K562 (cell line): ENCODE data around the gene KRTAP2-2. TPM values are rescaled to one million over a fixed set of nuclear protein-coding genes. Genes with fewer than 3 reads are reported as not detected.

ENCODE experiments used
- EP400 ChIP-seq: fragments of 450-650 bp; IDR thresholded peaks from 2 replicates; pipeline ENCODE4 v1.6.1; 2017; ENCODE audit warnings: antibody characterized with exemption, mild to moderate bottlenecking, moderate library complexity
- HNRNPUL1 ChIP-seq: fragments of 200-400 bp; formaldehyde crosslinking; IDR thresholded peaks from 2 replicates; pipeline ENCODE4 v1.6.1; 2017; ENCODE audit warnings: low read length
- JUN ChIP-seq, 2 experiments: sonication (generic) in 1 of 2; formaldehyde crosslinking in 1 of 2; IDR thresholded peaks; 2 replicates each; pipeline versions ENCODE4 v1.6.1 to v1.8.0; 2012 to 2022; ENCODE audit warnings: borderline replicate concordance in 2 of 2, mild to moderate bottlenecking in 2 of 2, improper control_type of control experiment in 1 of 2, low read depth in 1 of 2, low read length in 1 of 2, missing genetic modification reagents in 1 of 2
- MCM3 ChIP-seq: fragments of 450-650 bp; IDR thresholded peaks from 2 replicates; pipeline ENCODE4 v1.6.1; 2016
- NCOA2 ChIP-seq, 2 experiments: fragments of 450-650 bp; IDR thresholded peaks; 2 replicates each; pipeline ENCODE4 v1.6.1; 2018; ENCODE audit warnings: mild to moderate bottlenecking in 2 of 2, moderate library complexity in 1 of 2; ENCODE audit not compliant: partially characterized antibody in 2 of 2
- PHF8 ChIP-seq: fragments of 200-600 bp; sonication (generic); IDR thresholded peaks from 2 replicates; pipeline ENCODE4 v1.6.1; 2012; ENCODE audit warnings: mixed run types, mild to moderate bottlenecking, inconsistent platforms, low read length, moderate library complexity, borderline replicate concordance
- RBM14 ChIP-seq: fragments of 200-400 bp; formaldehyde crosslinking; IDR thresholded peaks from 2 replicates; pipeline ENCODE4 v1.6.1; 2018; ENCODE audit warnings: low read depth, mild to moderate bottlenecking, low read length, moderate library complexity, borderline replicate concordance; ENCODE audit not compliant: insufficient read depth
- SMAD4 ChIP-seq: fragments of 250-450 bp; sonication (Bioruptor Pico); conservative IDR thresholded peaks from 2 replicates; pipeline ENCODE4 v1.8.0; 2021; ENCODE audit warnings: inconsistent platforms, mild to moderate bottlenecking, moderate library complexity
- USF1 ChIP-seq: sonication (generic); formaldehyde crosslinking; IDR thresholded peaks from 2 replicates; pipeline ENCODE4 v1.9.0; 2022; ENCODE audit warnings: mild to moderate bottlenecking, missing genetic modification reagents
- ZNF436 ChIP-seq: fragments of 250-450, 450-650 bp; sonication (Bioruptor Pico); formaldehyde crosslinking; IDR thresholded peaks from 2 replicates; pipeline ENCODE4 v1.7.0; 2020; ENCODE audit warnings: mild to moderate bottlenecking
- polyA plus RNA-seq, 8 experiments: library from polyadenylated mRNA; depleted of rRNA in 4 of 8; stranded (reverse) in 5 of 8; unstranded in 3 of 8; fragments of >200 nt; fragmentation: Nextera tagmentation in 2 of 8; fragmentation: Illumina TruSeq in 1 of 8; extraction: Ambion mirVana in 2 of 8; extraction: Trizol in 1 of 8; gene quantifications; 2 replicates each; pipeline versions ENCODE4 v1.2.1 to v1.2.3, GENCODE V29; 2011 to 2014; ENCODE audit warnings: inconsistent platforms in 1 of 8, missing spikeins in 1 of 8
- total RNA-seq, 7 experiments: library from RNA; depleted of rRNA in 6 of 7; stranded (reverse); fragments of >200 nt in 6 of 7; fragmentation: Illumina TruSeq in 2 of 7; extraction: Trizol in 2 of 7; gene quantifications; 2 replicates each; pipeline versions ENCODE4 v1.2.1 to v1.2.3, GENCODE V29; 2011 to 2021; ENCODE audit warnings: low replicate concordance in 1 of 7
- TF ChIP-seq, protein P1 (sequence below): fragments of 250-450 bp; sonication (Bioruptor Pico); IDR thresholded peaks from 2 replicates; pipeline ENCODE4 v1.5.0; 2021; ENCODE audit warnings: mild to moderate bottlenecking, borderline replicate concordance
- TF ChIP-seq, protein P2 (sequence below): fragments of 450-650 bp; IDR thresholded peaks from 2 replicates; pipeline ENCODE4 v1.6.1; 2014; ENCODE audit warnings: low read depth, mild to moderate bottlenecking, moderate library complexity, borderline replicate concordance
- TF ChIP-seq, protein P3 (sequence below): fragments of 450-650 bp; IDR thresholded peaks from 2 replicates; pipeline ENCODE4 v1.6.1; 2016; ENCODE audit warnings: low read depth

KRTAP2-2 gene
- total and polyA plus RNA-seq, 9 of the 15 experiments (the other 6 are each of a cell fraction or from before 2014, with no cell fraction given) = not detected

- TF ChIP-seq, protein P1, sequence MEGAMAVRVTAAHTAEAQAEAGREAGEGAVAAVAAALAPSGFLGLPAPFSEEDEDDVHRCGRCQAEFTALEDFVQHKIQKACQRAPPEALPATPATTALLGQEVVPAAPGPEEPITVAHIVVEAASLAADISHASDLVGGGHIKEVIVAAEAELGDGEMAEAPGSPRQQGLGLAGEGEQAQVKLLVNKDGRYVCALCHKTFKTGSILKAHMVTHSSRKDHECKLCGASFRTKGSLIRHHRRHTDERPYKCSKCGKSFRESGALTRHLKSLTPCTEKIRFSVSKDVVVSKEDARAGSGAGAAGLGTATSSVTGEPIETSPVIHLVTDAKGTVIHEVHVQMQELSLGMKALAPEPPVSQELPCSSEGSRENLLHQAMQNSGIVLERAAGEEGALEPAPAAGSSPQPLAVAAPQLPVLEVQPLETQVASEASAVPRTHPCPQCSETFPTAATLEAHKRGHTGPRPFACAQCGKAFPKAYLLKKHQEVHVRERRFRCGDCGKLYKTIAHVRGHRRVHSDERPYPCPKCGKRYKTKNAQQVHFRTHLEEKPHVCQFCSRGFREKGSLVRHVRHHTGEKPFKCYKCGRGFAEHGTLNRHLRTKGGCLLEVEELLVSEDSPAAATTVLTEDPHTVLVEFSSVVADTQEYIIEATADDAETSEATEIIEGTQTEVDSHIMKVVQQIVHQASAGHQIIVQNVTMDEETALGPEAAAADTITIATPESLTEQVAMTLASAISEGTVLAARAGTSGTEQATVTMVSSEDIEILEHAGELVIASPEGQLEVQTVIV (CRISPR knock-in tag) = no peak
- no peak for TF ChIP-seq NCOA2 (IDR thresholded peaks at IDR 0.05; ENCODE audit: partially characterized antibody in 2 of 2)
- no peak for TF ChIP-seq PHF8
- TF ChIP-seq, protein P2, sequence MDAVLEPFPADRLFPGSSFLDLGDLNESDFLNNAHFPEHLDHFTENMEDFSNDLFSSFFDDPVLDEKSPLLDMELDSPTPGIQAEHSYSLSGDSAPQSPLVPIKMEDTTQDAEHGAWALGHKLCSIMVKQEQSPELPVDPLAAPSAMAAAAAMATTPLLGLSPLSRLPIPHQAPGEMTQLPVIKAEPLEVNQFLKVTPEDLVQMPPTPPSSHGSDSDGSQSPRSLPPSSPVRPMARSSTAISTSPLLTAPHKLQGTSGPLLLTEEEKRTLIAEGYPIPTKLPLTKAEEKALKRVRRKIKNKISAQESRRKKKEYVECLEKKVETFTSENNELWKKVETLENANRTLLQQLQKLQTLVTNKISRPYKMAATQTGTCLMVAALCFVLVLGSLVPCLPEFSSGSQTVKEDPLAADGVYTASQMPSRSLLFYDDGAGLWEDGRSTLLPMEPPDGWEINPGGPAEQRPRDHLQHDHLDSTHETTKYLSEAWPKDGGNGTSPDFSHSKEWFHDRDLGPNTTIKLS = no peak
- TF ChIP-seq USF1 (CRISPR knock-in tag) = no peak
- TF ChIP-seq MCM3 = no peak
- no peak for TF ChIP-seq HNRNPUL1
- no peak for TF ChIP-seq RBM14
- peak; percentile 49; the same call in 1 of the 2 replicates for TF ChIP-seq EP400
- peak; percentile 91 for TF ChIP-seq JUN (IDR thresholded peaks at IDR 0.05; ENCODE audit: borderline replicate concordance, low read depth, low read length)
- TF ChIP-seq JUN (CRISPR knock-in tag; IDR thresholded peaks at IDR 0.05; ENCODE audit: borderline replicate concordance) = no peak
- TF ChIP-seq, protein P3, sequence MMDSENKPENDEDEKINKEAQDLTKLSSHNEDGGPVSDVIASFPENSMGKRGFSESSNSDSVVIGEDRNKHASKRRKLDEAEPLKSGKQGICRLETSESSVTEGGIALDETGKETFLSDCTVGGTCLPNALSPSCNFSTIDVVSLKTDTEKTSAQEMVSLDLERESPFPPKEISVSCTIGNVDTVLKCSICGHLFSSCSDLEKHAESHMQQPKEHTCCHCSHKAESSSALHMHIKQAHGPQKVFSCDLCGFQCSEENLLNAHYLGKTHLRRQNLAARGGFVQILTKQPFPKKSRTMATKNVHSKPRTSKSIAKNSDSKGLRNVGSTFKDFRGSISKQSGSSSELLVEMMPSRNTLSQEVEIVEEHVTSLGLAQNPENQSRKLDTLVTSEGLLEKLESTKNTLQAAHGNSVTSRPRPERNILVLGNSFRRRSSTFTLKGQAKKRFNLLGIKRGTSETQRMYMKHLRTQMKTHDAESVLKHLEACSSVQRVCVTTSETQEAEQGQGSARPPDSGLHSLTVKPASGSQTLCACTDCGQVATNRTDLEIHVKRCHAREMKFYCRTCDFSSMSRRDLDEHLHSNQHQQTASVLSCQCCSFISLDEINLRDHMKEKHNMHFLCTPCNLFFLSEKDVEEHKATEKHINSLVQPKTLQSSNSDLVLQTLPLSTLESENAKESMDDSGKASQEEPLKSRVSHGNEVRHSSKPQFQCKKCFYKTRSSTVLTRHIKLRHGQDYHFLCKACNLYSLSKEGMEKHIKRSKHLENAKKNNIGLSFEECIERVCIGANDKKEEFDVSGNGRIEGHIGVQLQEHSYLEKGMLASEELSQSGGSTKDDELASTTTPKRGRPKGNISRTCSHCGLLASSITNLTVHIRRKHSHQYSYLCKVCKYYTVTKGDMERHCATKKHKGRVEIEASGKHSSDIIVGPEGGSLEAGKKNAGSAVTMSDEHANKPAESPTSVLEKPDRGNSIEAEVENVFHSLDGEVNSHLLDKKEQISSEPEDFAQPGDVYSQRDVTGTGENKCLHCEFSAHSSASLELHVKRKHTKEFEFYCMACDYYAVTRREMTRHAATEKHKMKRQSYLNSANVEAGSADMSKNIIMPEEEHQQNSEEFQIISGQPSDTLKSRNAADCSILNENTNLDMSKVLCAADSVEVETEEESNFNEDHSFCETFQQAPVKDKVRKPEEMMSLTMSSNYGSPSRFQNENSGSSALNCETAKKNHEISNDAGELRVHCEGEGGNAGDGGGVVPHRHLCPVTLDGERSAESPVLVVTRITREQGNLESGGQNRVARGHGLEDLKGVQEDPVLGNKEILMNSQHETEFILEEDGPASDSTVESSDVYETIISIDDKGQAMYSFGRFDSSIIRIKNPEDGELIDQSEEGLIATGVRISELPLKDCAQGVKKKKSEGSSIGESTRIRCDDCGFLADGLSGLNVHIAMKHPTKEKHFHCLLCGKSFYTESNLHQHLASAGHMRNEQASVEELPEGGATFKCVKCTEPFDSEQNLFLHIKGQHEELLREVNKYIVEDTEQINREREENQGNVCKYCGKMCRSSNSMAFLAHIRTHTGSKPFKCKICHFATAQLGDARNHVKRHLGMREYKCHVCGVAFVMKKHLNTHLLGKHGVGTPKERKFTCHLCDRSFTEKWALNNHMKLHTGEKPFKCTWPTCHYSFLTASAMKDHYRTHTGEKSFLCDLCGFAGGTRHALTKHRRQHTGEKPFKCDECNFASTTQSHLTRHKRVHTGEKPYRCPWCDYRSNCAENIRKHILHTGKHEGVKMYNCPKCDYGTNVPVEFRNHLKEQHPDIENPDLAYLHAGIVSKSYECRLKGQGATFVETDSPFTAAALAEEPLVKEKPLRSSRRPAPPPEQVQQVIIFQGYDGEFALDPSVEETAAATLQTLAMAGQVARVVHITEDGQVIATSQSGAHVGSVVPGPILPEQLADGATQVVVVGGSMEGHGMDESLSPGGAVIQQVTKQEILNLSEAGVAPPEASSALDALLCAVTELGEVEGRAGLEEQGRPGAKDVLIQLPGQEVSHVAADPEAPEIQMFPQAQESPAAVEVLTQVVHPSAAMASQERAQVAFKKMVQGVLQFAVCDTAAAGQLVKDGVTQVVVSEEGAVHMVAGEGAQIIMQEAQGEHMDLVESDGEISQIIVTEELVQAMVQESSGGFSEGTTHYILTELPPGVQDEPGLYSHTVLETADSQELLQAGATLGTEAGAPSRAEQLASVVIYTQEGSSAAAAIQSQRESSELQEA = no peak
- TF ChIP-seq SMAD4 (CRISPR knock-in tag) = peak; percentile 75
- TF ChIP-seq ZNF436 (CRISPR knock-in tag) = no peak
Measured at GRCh38 chr17:41065829-41066624, 11.0 kb upstream of the KRTAP2-2 start, which contains the start of gene KRTAP2-4 (continued).
